ENCODE results near the gene PPDPF. TPM values are rescaled to one million over a fixed set of nuclear protein-coding genes. Genes with fewer than 3 reads are reported as not detected.

The PPDPF gene
- polyA plus RNA-seq, 2 of the 4 experiments (the other 2 are of a cell fraction): 7.7 to 217 TPM

GRCh38 chr20:63494420-63495166 is 26.0 kb upstream of the PPDPF start:
- Histone ChIP-seq H3K4me1 (peaks cover 26% of the 10 kb centered on the region), H3K9me3 (no peaks in the 10 kb centered on the region), H3K4me3 (no peak overlapping the region), H3K27ac (no peak overlapping the region), H3K4me2 (no peak overlapping the region)
- TF ChIP-seq FOSB (CRISPR knock-in tag; IDR thresholded peaks at IDR 0.05) (no peak), ESRRA (IDR thresholded peaks at IDR 0.05; ENCODE audit: borderline replicate concordance, low read length) (no peak), MAX (IDR thresholded peaks at IDR 0.05) (no peak), HEYL (CRISPR knock-in tag; IDR thresholded peaks at IDR 0.05) (no peak), HOXB13 (CRISPR knock-in tag; IDR thresholded peaks at IDR 0.05; ENCODE audit: low read depth) (no peak), NFE2L2 (conservative IDR thresholded peaks at IDR 0.05; ENCODE audit: low read length) (no peak), EP300 (IDR thresholded peaks at IDR 0.05) (no peak), POLR2A (IDR thresholded peaks at IDR 0.05; ENCODE audit: low read length) (no peak), CHD4 (IDR thresholded peaks at IDR 0.05; ENCODE audit: borderline replicate concordance) (no peak), RARB (CRISPR knock-in tag; IDR thresholded peaks at IDR 0.05) (no peak), POLR2AphosphoS2 (conservative IDR thresholded peaks at IDR 0.05; ENCODE audit: low read length) (no peak), MAFK (IDR thresholded peaks at IDR 0.05; ENCODE audit: partially characterized antibody) (no peak), RFX5 (IDR thresholded peaks at IDR 0.05) (no peak), REST (IDR thresholded peaks at IDR 0.05) (no peak), HES2 (IDR thresholded peaks at IDR 0.05) (no peak)
- DNase-seq (ENCODE audit: low read depth in 1 of 2, low spot score in 1 of 2) (no peak), ATAC-seq (no peak), FAIRE-seq (no peak)
- 93% methylated on average over 40 of the region's 51 CpGs for WGBS (ENCODE audit: missing lambda C conversion rate)
- CTCF ChIA-PET: interaction anchor here (0.9 to 2.1 kb wide), 5 partner anchors 25 to 271 kb away, joined by 3 to 6 read pairs (median 3); partner anchors contain the start of gene PPDPF
- POLR2A ChIA-PET: interaction anchor here (1.5 kb wide), 1 partner anchor 26 kb away, joined by 12 read pairs; the partner anchor contains the start of gene PPDPF

DNA sequence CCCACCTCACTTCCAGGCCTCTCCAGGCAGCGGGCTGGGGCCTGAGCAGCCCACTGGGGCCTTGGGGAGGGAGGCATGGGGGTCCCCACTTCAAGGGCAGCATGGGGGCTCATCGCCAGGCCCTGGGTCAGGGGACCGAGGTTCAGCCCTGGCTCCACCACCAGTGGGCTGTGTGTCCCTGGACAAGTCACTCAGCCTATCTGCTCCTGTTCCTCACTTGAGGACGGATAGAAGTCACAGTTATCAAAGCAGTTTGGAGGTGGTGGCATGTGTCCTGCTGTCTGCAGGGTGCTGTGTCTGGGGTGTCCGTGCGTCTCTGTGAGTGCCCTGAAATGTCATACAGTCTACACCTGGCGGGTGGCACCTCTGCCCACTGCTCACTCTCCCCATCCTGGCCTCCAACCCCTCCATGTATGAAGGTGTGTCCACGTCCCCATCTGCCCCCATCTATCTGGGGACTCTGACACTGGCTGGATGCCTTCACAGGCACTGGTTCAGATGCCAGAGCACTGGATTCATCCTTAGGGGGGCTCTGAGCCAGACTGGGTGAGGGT is 25.3 kb upstream of the PPDPF start:
- H3K4me3 ChIP-seq: no peak overlapping the region
- FAIRE-seq (no peak), DNase-seq (ENCODE audit: low read depth in 1 of 2, low spot score in 1 of 2) (no peak), ATAC-seq (no peak)
- CTCF ChIA-PET: interaction anchor here (0.7 to 3.6 kb wide), 26 partner anchors 8 to 478 kb away, joined by 3 to 75 read pairs (median 7); partner anchors contain the start of genes PPDPF and PTK6
- no peak overlapping the region for H3K27ac ChIP-seq
- H3K4me2 ChIP-seq: no peak overlapping the region
- WGBS (ENCODE audit: missing lambda C conversion rate): 76% methylated on average over 6 of the region's 8 CpGs
- no peaks in the 10 kb centered on the region for H3K9me3 ChIP-seq
- POLR2A ChIA-PET: no interaction called here
- peaks cover 27% of the 10 kb centered on the region for H3K4me1 ChIP-seq
- TF ChIP-seq PBX3 (IDR thresholded peaks at IDR 0.05) (no peak), MAFK (IDR thresholded peaks at IDR 0.05; ENCODE audit: partially characterized antibody) (no peak), KDM1A (IDR thresholded peaks at IDR 0.05; ENCODE audit: low read depth) (no peak), BHLHE40 (IDR thresholded peaks at IDR 0.05; ENCODE audit: low read depth, low read length) (no peak), CHD2 (IDR thresholded peaks at IDR 0.05; ENCODE audit: low read length, partially characterized antibody) (no peak), ZSCAN20 (CRISPR knock-in tag; IDR thresholded peaks at IDR 0.05) (no peak), EP300 (IDR thresholded peaks at IDR 0.05) (no peak)
- TF ChIP-seq, protein P1, sequence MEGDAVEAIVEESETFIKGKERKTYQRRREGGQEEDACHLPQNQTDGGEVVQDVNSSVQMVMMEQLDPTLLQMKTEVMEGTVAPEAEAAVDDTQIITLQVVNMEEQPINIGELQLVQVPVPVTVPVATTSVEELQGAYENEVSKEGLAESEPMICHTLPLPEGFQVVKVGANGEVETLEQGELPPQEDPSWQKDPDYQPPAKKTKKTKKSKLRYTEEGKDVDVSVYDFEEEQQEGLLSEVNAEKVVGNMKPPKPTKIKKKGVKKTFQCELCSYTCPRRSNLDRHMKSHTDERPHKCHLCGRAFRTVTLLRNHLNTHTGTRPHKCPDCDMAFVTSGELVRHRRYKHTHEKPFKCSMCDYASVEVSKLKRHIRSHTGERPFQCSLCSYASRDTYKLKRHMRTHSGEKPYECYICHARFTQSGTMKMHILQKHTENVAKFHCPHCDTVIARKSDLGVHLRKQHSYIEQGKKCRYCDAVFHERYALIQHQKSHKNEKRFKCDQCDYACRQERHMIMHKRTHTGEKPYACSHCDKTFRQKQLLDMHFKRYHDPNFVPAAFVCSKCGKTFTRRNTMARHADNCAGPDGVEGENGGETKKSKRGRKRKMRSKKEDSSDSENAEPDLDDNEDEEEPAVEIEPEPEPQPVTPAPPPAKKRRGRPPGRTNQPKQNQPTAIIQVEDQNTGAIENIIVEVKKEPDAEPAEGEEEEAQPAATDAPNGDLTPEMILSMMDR (IDR thresholded peaks at IDR 0.05): no peak

All from A549 (cell line).